Ovary (tissue), 1 donor: ENCODE data around the gene IGF1.

Experiments used
- EP300 ChIP-seq: sonication (generic); formaldehyde crosslinking; IDR thresholded peaks from one replicate; pipeline ENCODE4 v1.6.1; 2017; ENCODE audit warnings: antibody characterized with exemption
- POLR2A ChIP-seq: fragments of 450-650 bp; IDR thresholded peaks from one replicate; pipeline ENCODE4 v1.6.1; 2017; ENCODE audit warnings: antibody characterized with exemption, mild to moderate bottlenecking, moderate library complexity

DNA sequence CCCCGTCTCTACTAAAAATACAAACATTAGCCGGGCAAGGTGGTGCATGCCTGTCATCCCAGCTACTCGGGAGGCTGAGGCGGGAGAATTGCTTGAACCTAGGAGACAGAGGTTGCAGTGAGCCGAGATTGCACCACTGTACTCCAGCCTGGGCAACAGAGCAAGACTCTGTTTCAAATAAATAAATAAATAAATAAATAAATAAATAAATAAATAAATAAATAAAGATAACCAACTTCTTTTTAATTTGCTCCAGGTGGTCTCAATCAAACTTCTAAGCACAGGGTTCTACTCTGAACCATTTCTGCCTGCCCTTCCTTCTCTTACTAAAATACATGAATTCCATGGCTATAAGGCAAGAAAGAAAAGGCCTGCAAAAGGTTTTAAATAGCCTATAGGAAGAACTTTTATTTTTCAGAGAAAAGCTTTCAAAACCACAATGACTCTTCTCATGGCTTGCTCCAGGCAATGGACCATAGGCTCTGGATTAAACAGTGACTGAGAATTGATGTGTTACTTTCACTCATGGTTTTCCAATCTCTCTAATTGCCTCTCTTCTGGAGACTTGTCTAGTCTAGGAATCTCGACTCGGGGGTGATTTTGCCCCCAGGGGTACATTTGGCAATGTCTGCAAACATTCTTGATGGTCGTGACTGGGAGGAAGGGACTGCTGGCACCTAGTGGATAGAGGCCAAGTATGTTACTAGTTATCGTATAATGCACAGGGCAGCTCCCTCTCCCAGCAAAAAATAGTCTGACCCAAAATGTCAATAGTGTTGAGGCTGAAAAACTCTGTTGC, 14.4 kb downstream of the IGF1 start:
- no peak for TF ChIP-seq EP300
- no peak for TF ChIP-seq POLR2A
